HG03439 (cell line): ENCODE measurements around the gene AVP.

ENCODE experiments used
- ATAC-seq: cut with Tn5 transposase; IDR thresholded peaks from one replicate; pipeline ENCODE4 v1.9.1; 2021; ENCODE audit warnings: mild to moderate bottlenecking, moderate library complexity; ENCODE audit not compliant: unreplicated experiment

Gene AVP

DNA sequence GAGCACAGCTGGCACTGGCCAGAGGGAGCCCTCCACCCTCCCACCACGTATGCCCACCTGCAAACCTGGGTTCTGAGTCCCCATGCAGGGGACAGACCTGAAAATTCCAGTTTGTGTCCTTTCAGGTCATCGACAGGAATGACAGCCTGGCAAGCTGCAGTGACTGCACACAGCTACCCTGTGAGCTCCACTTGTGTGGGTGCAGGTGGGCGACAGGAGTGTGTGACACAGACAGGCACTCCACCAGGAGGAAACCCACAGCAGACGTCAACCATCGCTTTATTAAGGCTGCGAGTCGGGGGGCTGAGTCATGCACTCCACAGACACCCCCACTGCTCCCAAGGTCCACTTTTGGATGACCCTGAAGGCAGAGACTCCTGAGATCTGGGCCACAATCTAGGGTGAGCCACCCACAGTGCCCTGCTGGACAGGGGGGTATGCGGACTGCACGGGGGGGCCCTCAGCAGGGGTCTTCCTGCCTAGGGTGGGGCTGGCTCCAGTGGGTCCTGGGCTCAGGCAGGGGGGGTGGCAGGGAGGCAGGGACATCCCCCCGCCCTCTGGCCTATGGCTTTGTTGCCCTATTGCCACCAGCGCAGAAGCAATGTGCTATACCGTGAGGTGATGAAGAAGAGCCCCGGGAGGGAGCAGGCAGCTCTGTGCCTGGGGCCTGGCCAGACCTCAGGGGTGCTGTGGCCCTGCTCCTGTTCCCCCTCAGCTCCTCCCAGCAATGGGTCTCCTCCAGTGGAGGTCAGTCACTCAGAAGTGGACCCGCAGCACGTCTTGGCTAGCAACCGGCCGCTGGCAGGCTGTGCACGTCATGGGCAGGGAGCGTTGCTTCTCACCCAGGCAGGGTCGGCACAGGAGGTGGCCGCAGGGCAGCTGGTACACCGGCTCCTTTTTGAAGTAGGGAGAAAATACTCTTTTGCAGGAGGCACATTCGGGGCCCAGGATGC lies 25.1 kb upstream of the AVP start:
- ATAC-seq, result no peak

DNA sequence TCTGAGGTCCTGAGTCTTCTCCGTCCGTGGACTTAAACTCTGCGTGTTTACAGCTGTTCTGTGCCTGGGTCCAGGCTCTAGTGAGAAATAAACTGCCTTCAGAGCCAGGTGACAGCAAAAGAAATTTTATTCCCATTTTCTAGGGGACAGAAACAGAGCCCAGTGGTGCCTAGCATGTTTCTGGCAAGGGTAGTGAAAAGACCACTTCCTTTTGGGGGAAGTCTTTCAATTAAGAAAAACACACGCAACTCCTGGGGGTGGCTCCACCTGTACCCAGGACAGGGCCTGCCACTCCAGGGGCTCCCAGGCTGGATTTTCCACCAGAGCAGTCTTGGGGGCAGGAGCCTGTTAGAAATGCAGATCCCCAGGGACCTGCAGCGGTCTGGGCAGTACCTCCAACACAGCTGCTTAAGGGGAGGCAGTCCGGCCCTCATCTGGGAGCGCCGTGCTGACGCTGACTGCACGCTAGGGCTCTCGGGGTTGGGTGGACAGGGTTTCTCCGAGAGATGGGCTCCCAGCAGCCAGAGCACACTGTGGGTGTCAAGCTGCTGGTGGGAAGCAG lies 23.0 kb upstream of the AVP start:
- no peak for ATAC-seq

DNA sequence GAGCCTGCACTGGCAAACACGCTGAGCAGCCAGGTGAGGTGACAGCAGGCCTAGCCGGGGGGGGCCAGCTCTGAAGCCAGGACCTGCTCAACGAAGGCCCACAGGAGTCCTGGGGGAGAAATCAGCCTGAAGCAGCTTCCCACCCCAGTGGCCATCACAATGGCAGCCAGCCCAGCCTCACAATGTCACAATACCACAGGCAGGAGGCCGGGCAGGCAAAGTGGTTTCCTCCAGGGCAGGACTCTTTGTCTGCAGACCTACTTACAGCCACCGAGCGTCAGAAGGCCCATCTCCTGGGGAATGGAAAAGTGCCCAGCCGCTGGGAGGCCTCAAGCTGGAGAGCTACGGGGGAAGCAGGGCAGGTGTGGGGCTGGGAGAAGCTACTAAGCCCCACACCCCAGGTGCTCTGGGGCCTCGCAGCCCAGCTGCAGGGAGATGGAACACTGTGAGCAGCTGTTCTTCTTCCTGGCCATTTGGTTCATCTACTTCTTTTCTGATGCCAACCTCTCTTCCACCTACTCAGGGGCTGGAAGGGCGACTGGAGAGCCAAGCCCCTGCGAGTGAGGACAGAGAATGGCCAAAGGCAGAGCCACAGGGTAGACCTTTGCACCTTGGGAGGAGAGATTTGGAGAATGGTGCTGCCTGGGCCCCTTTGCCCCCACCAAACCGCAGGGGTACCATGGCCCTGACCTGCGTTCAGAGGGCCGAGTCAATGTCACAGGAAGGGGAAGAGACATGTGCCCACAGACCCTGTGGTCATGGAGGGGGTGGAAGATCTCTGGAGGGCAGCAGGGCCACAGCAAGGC lies 22.3 kb upstream of the AVP start:
- no peak for ATAC-seq

DNA sequence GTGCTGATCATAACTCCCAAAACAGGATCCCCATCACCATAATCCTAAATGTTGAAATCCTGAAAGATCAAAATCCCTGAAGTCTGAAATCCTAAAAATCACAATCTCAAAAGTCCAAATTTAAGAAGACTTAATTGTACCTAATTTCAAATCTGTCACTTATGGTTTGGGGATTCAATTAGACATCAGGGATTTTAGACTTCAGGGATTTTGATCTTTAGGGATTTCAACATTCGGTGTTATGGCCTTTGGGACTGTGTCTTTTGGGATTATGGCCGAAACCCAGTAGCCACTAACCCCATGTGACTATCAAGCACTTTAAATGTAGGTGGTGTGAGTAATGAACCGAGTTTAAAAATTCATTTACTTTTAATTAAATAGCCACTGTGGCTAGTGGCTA lies 21.7 kb upstream of the AVP start:
- no peak for ATAC-seq

DNA sequence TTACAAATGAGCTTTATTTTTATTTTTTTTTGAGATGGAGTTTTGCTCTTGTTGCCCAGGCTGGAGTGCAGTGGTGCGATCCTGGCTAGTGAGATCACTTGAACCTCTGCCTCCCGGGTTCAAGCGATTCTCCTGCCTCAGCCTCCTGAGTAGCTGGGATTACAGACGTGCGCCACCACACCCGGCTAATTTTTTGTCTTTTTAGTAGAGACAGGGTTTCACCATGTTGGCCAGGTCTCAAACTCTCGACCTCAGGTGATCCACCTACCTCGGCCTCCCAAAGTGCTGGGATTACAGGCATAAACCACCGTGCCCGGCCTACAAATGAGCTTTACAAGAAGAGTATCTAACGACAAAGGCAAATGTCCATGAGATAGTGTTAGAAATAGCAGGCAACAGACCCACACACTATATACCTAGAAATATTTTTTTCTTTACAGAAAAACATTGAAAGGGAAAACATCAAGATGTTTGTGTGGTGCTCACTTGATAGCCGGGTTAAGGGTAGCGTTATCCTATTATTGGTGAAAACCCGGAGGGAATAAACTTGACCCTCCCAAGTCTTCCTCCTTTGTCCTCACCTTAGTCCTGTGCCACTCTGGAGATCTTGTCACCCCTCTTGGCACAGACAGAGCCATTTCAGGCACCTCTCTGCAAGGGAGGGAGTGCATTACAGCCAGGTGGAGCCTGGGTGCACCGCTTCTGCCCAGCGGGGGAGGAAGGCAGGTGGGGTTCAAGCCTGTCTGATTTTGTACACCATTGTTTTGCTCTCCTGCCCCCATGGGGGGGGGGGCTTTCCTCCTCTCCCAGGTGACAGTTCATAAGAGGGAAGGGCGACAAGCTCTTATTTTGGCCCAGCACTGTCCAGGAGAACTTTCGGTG lies 21.0 kb upstream of the AVP start:
- ATAC-seq, result no peak

DNA sequence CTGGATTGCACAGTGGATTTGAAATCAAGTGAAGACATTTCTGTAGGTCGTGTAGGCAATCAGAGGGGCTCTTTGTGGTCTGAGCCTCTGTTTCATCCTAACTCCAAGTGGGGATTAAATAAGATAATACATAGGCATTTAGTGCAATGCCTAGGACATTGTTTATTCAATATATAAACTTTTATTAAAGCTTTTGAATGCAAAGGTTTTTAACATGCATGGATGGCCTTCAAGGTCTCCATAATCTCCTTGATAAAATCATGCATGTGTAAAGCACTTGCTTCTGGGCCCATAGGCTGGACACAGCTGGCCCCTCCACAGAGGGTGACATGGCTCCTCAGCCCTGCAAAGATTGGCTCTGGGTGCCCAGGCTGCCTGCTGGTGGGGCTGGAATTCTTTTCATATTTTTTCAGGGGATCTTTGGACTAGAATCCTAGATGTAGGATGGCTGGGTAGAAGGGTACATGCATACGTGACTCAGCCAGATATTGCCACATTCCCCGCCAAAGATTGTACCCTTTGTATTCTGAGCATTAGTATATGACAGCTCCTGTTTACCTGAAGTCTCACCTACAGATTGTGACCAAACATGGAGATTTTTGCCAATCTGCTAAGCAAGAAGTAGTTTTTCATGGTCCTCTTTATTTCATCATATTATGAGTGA lies 19.0 kb upstream of the AVP start:
- ATAC-seq, result no peak

DNA sequence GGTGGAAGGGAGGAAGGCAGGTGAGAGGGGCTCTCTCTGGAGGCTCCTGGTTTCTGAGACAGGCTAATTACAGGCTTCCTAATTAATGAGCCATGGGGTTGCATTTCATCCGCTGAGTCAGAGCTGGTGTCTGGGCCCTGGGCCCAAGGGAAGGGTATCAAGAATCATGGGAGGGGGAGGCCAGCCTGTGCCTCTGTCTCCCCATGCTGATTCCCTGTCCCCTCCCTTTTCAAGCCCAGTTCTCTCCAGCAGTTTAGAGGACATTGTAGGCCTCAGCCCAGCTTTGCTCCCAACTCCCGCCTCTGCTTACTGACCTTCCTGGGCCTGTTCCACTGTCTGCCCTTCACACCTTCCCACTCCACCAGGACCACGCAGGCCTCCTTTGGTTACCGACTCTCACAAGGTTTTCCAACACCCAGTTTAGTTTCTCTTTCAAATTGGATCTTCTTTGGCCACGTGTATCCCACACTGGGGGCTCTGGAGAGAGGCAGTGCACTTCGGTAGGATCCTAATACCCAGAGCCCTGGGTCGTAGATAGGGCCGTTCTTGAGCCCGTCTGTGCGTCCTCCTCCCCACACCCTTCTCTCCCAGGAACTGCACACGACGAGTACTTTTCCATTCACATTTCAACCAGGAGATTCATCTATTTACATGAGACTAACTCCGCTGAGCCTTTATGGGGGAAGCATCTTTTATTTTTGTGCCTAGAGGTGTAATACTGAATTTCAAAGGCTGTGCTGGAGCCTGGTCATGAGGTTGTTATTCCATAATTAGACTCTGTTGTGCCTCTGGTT lies 18.2 kb upstream of the AVP start:
- no peak for ATAC-seq

DNA sequence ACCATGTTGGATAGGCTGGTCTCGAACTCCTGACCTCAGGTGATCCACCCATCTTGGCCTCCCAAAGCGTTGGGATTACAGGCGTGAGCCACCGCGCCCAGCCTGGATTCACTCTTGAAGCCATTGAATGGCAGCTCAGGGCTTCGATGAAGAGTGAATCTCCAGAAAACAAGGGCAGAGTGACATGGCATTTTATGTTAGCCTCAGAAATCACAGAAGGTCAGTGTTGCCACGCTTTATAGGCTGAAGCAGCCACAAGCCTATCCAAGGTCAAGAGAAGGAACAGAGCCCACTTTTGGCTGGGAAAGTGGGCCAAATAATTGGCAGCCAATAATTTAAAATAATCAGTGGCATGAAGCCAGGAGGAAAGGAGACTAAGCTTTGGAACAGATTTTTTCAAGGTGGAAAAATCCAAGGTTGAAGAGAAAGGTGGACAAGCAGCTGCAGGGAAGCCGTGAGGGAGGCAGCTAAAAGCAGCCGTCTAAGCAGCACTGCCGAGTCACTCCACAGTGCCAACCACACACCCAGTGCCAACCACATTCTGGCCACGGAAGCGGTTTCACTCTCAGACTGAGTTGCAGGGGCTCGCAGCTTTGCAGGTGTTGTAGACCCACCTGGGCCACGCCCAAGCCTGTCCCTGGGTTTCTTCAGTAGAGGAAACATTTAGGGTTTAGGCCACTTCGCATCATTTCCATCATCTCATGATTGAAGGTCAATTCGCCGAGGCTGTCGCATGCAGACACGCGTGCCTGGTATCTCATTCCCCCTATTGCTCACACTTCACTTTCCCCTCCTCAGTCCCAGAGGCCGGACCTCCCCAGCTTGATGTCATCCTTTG lies 17.4 kb upstream of the AVP start:
- no peak for ATAC-seq

DNA sequence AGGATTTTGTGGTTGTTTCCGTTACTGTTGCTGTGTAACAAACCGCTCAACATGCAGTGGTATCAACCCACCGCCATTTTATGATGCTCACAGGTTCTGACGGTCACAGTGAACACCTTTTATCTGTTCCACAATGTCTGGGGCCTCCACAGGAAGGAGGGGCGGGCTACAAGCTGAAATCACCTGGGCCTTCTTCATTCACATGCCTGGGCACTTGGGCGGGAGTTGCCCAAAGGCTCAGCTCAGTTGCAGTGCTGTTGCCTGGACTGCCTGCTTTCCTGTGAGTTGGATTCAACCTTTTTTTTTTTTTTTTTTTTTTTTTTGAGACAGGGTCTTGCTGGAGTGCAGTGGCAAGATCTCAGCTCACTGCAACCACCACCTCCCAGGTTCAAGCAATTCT lies 16.7 kb upstream of the AVP start:
- ATAC-seq, result no peak

DNA sequence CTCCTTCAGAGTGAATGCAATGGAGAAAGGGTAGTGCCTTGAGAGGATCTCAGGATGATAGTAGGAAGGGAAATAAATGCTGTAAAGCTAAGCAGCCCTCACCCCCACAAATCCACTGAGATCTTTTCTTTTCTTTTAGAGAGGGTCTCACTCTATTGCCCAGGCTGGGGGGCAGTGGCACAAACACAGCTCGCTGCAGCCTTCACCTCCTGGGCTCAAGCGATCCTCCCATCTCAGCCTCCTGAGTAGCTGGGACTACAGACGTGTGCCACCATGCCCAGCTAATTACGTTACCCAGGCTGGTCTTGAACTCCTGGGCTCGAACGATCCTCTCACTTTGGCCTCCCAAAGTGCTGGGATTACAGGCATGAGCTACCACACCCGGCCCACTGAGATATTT lies 16.0 kb upstream of the AVP start:
- no peak for ATAC-seq

DNA sequence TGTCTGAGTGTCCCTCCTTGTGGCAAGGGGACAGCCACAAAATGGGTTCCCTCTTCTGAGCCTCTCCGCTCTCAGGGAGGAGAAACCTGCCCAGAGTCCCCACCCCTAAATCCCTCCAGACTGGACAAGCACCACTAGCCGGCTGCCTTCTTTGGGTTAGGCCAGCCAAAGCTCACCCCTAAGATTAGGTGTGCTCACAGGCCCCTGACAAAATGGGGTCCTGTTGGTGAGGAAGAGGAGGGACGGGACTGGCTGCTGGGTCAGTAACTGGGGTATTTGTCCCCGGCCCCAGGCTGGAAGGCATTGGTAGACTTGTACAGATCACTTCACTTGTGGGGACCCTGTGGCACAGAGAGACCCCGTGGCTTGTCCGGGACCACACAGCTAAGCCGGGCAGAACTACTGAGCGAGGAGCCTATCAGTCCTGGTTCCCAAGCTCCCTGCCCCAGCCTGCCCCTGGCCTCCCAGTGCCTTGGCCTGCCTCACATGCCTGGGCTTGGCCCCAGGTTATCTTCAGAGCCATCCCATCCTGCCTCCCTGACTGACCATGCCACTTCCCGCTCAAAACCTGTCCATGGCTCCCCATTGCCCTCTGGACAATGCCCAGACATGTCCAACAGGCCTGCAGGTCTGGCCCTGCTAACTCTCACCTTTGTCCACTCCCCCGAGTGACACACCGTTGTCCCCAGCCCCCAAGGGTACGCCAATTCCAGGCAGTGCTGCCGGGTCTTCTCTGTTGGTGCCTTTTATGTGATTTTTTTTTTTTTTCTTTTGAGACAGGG lies 10.5 kb upstream of the AVP start:
- no peak for ATAC-seq

DNA sequence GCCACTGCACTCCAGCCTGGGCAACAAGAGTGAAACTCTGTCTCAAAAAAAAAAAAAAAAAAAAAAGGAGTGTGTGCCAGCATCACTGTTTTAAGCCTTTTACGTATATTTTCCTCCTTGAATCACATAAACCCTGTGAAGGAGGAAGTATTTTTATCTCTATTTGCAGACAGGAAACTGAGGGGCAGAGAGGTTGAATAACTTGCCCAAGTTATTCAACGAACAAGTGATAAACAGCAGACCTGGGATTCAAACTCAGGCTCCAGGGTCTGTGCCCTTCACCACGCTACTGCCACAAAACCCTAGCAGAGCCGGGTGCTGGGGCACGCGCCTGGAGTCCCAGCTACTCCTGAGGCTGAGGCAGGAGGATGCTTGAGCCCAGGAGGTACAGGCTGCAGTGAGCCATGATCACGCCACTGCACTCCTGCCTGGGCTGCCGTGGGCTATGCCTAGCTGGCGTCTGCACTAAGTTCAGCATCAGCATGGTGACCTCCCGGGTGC lies 9.4 kb upstream of the AVP start:
- no peak for ATAC-seq

DNA sequence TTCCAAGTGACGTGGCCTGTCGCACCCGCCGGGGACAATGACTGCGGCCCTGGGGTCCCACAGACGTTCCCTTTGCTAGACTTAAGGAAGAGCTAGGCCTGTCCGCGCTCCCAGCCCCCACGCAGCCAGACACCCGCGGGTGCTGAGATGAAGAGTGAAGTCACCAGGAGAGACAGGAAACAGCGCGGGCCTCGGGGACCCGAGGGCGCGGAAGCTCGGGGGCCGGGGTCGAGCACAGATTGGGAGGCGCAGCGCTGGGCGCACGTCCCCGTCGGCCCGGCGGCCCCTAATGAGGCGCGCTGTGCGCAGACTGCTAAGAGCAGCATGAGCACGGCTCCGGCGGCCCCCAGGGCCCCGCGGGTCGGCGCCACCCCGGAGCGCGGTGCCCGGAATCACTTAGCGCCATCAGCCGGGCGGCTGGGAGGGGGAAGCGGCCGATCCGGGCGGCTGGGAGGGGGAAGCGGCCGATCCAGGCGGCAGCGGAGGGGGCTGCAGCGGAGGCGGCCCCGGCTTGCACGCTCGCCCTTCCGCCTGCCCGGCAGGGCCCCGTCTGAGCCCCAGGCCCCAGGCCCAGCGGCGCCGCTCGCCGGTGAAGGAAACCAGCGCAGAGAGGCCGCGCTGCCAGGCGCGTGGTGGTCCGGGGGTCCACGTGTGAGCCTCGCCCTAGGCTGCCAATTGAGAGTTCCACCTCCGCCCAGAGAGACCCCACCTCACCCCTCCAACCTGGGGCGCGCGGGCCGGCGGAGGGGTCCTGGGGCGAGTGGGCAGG lies 8.3 kb upstream of the AVP start:
- ATAC-seq, result no peak

DNA sequence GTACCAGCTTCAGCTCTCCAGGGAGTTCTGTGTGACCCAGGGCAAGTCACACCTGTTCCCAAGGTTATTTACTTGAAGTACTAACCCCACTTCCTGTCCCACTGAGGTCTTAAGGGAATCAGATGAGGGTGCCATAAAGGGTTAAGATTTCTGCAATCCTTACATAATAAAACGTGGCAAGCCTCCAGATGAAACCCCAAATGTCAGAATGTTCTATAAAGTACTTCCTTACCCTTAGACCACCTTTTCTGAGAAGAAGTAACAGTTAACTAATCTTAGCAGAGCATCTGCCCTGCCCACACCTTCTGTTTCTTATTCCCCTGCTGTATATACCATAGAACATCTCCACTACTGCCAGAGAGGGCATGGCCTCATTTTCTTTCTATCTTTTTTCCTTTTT lies 6.0 kb upstream of the AVP start:
- no peak for ATAC-seq

DNA sequence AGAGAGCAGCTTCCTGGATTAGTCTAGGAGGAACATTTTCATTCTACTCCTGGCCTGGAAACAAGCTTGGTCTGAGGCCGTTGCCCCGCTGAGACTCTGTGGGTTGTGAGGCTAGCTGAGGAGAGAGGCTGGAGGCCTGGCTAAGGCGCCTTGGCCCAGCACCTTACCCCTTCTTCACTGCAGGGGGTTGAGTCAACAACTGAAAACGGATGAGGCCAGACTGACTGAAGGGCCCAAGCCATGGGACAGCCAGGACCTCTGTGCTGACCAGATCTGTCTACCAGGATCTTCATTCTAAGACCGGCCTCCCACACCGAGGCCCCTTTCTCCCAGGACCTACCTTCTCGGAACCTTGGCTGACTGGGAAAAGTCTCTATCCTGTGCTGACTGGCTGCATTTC lies 3.5 kb upstream of the AVP start:
- no peak for ATAC-seq

DNA sequence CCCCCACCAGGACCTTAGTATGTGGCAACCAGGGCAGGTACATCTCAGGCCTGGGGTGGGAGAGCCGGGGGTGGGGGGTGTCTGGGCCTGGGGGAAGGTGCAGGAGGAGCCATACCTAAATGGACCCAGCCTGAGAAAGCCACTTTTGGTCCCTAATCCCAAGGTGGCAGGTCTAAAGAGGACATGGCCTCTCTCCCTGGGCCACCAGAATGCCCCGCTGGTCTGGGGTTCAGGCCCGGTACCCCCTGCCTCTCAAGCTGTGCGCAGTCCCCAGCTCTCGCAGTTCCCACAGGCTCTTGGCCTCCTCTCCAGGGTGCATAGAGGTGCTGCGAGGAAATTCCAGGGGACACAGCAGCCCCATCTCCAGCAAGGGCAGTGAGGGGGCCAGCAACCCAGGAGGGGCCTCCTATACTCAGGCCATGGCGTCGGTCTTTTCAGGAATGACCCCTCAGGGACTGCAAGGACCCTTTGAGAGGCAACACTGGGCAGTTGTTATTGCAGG lies 1.1 kb upstream of the AVP start:
- no peak for ATAC-seq

DNA sequence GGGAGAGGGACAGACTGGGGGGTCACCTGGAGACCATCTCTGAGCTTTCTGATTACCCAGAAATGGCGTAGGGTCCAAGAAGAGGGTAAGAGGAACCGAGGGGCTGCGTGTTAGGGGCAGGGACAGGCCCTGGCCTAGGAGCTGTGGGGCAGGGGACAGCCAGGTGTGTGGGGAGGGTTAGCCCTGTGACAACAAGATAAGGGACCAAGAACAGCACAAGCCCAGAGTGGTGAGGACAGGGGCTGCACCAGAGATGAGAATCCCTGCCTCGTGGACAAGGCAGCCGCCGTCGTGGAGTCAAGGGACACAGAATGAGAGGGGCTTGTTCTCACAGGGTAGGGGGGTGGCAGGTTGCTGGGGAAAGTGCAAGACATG lies 449 bp upstream of the AVP start:
- ATAC-seq, result no peak
